ENCODE results near the gene TEX13A.
"Not testable (repeated sequence)": the region's sequence is repeated elsewhere in the genome, so short reads cannot be mapped to it uniquely, and the experiment has no call there.

The TEX13A gene, protein sequence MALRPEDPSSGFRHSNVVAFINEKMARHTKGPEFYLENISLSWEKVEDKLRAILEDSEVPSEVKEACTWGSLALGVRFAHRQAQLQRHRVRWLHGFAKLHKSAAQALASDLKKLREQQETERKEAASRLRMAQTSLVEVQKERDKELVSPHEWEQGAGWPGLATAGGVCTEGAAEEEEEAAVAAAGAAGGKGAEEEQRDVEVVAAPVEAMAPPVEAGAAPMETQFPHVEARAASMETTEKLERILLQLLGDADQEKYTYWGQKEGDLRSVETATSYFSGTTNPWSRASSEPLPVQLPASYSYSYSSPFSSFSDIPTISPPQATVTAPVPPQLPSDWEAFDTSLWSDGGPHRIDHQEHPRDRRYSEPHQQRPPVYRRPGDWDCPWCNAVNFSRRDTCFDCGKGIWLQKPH

GRCh38 chrX:105220636-105221035, at the start of gene TEX13A:
TSS of gene TEX13A (minus strand) at chrX:105220694. CDS start at chrX:105220397, 297 bp downstream.
- DNase-seq = no peak

GRCh38 chrX:105269386-105269785, 48.9 kb upstream of the TEX13A start:
- DNase-seq = no peak

DNA sequence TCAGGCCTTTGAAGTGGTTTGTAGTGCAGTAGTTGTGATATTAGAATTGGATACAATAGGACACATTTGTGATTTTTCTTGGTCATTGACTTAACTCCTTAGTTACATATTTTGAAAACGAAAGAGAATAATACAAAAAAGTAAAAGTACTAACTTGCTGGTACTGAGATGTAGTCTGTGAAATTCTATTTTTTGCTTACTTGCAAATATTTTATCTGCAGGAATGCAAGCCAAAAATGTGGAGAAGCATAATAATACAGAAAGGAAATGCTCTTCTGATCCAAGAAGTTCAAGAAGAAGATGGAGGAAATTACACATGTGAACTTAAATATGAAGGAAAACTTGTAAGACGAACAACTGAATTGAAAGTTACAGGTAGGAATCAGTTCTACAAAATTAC, 46.7 kb upstream of the TEX13A start:
- no peak for DNase-seq

DNA sequence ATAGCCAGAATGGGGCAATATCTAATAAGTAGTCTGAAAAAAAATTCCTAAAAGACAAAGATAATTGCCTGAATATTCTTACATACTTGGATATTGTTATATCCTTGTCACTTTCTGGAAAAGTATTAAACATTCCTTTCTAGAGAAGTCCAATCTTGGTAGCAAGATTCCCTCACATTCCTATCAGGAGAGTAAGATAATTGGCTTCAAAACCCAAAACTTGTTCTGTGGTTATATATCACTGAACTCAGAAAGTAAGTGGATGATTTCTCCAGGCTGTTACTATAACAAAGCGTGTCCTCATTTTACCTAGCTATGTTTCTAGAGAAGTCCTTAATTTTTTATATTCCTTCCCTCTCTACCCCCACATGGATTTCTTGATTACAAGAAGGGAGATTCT, 46.0 kb upstream of the TEX13A start:
- no peak for DNase-seq

- no peak for DNase-seq
Observed at GRCh38 chrX:105265093-105265492, 44.6 kb upstream of the TEX13A start.

DNA sequence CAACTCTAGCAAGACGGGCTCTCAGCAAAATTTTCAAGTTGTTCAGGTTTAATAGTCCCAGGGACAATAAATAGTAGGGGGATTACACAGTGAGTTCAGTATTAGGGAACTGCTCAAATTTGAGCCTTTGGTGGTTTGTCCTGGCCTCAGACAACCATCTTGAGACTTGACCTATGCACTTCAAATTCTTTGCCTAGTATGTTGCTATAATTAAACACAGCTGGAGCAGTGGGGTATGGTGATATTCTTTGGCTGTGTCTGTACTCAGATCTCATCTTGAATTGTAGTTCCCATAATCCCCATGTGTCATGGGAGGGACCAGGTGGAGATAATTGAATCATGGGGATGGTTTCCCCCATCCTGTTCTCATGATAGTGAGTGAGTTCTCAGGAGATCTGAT, 43.3 kb upstream of the TEX13A start:
- no peak for DNase-seq

DNA sequence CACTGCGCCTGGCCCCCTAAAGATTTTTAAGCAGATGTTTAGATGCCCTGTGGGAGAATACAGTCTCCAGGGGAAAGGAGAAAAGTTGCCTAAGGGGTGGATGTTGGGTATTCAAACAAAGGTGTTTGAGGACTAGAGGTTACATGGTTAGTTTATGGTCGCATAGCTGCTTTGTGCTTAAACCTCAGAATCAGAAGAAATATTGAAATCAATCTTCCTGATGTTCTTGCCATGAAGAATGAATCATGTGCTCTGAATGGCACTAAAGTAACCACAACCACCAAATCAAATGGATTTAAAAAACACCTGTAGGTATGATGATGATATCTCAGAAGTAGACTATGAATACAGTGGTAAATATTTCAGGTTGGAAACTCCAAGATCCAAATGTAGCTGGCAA, 42.7 kb upstream of the TEX13A start:
- DNase-seq = no peak

DNA sequence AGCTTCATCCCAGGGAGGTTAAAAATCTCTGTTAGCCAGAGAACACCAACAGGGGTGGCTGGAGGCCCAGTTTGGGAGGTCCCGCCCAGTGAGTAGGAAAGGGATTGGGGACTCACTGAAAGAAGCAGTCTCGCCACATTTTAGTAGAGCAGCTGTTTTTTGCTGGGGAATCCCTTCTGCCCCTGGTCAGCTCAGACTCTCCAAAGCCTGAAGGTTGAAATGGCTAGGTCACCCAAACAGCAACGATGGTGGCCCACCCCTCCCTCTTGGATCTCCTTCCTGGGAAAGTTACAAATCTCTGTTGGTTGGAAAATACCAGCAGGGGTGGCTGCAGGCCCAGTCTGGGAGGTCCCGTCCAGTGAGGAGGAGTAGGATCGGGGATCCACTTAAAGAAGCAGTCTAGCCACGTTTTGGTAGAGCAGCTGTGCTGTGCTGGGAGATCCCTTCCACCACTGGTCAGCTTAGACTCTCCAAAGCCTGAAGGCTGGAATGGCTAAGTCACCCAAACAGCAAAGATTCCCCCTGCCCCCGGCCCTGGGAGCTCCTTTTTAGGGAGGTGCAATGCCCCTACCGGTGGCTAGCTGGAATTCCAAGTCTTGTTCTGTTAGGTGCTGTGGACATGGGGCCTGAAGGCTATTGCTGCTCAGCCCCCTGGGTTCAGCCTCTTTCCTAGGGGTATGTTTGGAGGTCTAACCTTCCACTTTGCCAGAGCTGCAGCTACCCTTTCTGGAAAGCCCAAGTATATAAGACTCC, 40.0 kb upstream of the TEX13A start:
- no peak for DNase-seq

DNA sequence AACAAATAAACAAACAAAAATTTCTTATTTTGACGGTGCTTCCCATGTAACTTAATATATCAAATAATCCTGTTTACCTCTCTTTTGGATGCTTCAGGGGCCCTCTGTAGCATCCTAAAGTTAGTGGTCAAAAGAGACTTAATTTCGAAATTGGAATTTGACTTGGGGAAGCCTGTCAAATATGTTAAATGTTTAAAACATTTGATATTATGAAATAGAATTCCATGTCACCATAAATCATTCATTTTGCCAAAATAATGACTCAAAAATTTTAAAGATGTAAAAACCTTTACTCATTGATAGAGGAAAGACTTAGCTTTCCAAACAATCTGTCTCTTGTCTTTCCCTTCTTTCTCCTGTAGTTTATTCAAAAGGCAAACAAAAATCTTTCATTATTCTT, 20.6 kb upstream of the TEX13A start:
- no peak for DNase-seq

- not testable (repeated sequence) for DNase-seq
Observed at GRCh38 chrX:105237407-105237806, 16.9 kb upstream of the TEX13A start.

- DNase-seq = no peak
Observed at GRCh38 chrX:105229146-105229545, 8.7 kb upstream of the TEX13A start.

DNA sequence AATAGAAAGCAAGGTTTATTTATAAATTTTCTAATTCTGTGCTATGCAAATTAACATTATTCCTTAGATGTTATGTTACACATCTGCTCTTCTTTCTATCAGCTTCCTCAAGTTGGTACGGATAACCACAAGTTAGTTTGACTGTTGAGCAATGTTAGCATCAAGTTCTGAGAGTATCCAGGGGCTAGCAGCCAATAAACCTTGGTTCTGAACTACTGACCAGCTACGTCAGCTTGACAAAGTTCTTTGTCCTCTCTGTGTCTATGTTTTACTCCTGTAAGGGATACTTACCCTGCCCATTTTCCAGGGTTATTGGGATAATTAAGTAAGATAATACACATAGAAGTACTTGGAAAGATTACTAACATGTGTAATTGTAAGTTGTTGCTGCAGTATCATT, 8.1 kb upstream of the TEX13A start:
- no peak for DNase-seq

DNA sequence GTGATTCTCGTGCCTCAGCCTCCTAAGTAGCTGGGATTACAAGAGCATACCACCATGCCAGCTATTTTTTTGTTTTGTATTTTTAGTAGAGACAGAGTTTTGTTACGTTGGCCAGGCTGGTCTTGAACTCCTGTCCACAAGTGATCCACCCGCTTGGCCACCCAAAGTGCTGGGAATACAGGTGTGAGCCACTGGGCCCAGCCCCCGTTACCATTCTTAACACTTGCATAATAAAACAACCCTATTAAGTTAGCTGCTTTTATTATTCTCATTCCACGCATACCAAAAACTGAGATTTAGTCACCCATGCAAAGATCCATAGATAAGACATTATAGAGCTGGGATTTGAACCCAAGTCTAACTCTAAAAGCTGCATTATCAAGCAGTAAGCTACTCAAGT, 6.0 kb upstream of the TEX13A start:
- DNase-seq = no peak

DNA sequence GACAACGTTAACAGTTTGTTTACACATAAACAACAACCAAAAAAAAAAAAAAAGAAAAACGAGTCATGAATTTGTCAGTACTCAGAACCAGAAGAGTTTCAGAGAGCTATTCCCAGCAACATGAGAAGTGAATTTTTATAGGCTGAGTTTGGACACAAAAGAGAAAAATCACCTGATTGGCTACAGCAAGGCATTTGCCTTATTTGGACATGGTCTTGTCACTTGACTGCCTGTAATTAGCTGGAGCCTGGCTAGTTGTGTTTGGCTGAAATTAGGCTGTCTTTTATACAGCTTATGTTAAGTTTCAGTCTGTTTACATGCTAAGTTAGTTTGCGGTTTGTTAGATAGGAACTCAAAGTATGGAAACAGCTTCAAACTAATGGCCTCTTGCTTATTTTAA, 880 bp upstream of the TEX13A start:
- DNase-seq = no peak

GRCh38 chrX:105219454-105220401, 766 bp downstream of the TEX13A start:
- no peak for DNase-seq

- DNase-seq = no peak
Observed at GRCh38 chrX:105211066-105211575, 9.4 kb downstream of the TEX13A start.

- DNase-seq = no peak
Observed at GRCh38 chrX:105210258-105210657, 10.2 kb downstream of the TEX13A start.

- DNase-seq = no peak
Observed at GRCh38 chrX:105209406-105209805, 11.1 kb downstream of the TEX13A start.

- no peak for DNase-seq
Observed at GRCh38 chrX:105191878-105192277, 28.6 kb downstream of the TEX13A start.

GRCh38 chrX:105190252-105190853, 30.1 kb downstream of the TEX13A start:
- DNase-seq = no peak

GRCh38 chrX:105189093-105189492, 31.4 kb downstream of the TEX13A start:
- no peak for DNase-seq

DNA sequence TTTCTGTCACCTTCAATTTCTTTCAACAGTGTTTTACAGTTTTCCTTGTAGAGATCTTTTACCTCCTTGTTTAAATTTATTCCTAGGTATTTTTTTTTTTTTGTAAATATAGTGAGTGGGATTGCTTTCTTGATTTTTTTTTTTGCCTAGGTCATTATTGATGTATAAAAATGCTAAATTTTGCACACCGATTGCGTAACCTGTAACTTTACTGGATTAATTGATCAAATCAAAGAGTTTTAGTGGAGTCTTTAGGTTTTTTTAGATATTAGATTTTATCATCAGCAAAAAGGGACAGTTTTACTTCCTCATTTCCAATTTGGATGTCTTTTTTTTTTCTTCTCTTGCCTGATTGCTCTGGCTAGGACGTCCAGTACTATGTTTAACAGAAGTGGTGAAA, 40.9 kb downstream of the TEX13A start:
- no peak for DNase-seq

- DNase-seq = no peak
Observed at GRCh38 chrX:105173071-105173470, 47.4 kb downstream of the TEX13A start.

Data from activated CD8-positive, alpha-beta memory T cell treated with anti-CD3 and anti-CD28 coated beads for 24 hours (primary cell).